OCI-LY7 (cell line): Measurements from ENCODE around the gene SIL1. TPM values are rescaled to one million over a fixed set of nuclear protein-coding genes. Genes with fewer than 3 reads are reported as not detected.

Source experiments
- BruUV-seq: library from RNA; stranded (reverse); fragments of 400-500 nt; replicated peaks from 2 replicates; lab custom pipeline; 2021; lab: Mats Ljungman, UMichigan
- CTCF ChIA-PET: fragments of 300-600 bp; sonication (Branson Sonifier 250); formaldehyde crosslinking; loops from one replicate; lab custom pipeline; 2022; ENCODE audit warnings: antibody characterized with exemption; ENCODE audit not compliant: unreplicated experiment; lab: Charles Lee
- POLR2A ChIA-PET: fragments of 300-600 bp; sonication (Branson Sonifier 250); formaldehyde crosslinking; loops from one replicate; lab custom pipeline; 2022; ENCODE audit warnings: antibody characterized with exemption; lab: Charles Lee
- DNase-seq: peaks from one replicate; pipeline ENCODE4 v3.0.0-alpha.2; 2015; ENCODE audit warnings: low spot score
- H2AFZ ChIP-seq: fragments of 200-600 bp; sonication (generic), shearing (Covaris generic); 2 replicates; pipeline ENCODE4 v1.6.1; 2014; ENCODE audit warnings: mild to moderate bottlenecking, antibody characterized with exemption, low read length, moderate library complexity
- H3K27ac ChIP-seq: fragments of 200-600 bp; sonication (generic); 2 replicates; pipeline ENCODE4 v1.5.1; 2014; ENCODE audit warnings: mixed run types, low read depth, mild to moderate bottlenecking, moderate library complexity, low read length, inconsistent platforms; ENCODE audit not compliant: poor library complexity, severe bottlenecking
- H3K36me3 ChIP-seq: fragments of 200-600 bp; sonication (generic); 2 replicates; pipeline ENCODE4 v1.6.1; 2014; ENCODE audit warnings: mild to moderate bottlenecking, antibody characterized with exemption, low read length, moderate library complexity, mixed read lengths; ENCODE audit not compliant: insufficient read depth
- H3K4me1 ChIP-seq: fragments of 200-600 bp; sonication (generic); 2 replicates; pipeline ENCODE4 v1.5.1; 2014; ENCODE audit warnings: mild to moderate bottlenecking, low read length; ENCODE audit not compliant: insufficient read depth, poor library complexity, severe bottlenecking
- H3K4me2 ChIP-seq: fragments of 200-600 bp; sonication (generic); 2 replicates; pipeline ENCODE4 v1.6.1; 2014; ENCODE audit warnings: mild to moderate bottlenecking, low read length
- H3K4me3 ChIP-seq: fragments of 200-600 bp; sonication (generic); 2 replicates; pipeline ENCODE4 v1.5.1; 2014; ENCODE audit warnings: mild to moderate bottlenecking, low read depth, low read length; ENCODE audit not compliant: poor library complexity, severe bottlenecking
- H3K79me2 ChIP-seq: fragments of 200-600 bp; sonication (generic); 2 replicates; pipeline ENCODE4 v1.6.1; 2016; ENCODE audit warnings: low read depth, mild to moderate bottlenecking, low read length, moderate library complexity, mixed read lengths; ENCODE audit not compliant: insufficient read depth
- H3K9me2 ChIP-seq: fragments of 200-600 bp; sonication (generic); 2 replicates; pipeline ENCODE4 v1.6.1; 2016; ENCODE audit warnings: mild to moderate bottlenecking, low read length, mixed read lengths; ENCODE audit not compliant: insufficient read depth
- H3K9me3 ChIP-seq: fragments of 200-600 bp; sonication (generic); 2 replicates; pipeline ENCODE4 v1.6.1; 2014; ENCODE audit warnings: mild to moderate bottlenecking, mixed run types, low read length, mixed read lengths
- H4K20me1 ChIP-seq: fragments of 200-600 bp; sonication (generic); 2 replicates; pipeline ENCODE4 v1.6.1; 2014; ENCODE audit warnings: mild to moderate bottlenecking, antibody characterized with exemption, low read length, moderate library complexity, mixed read lengths; ENCODE audit not compliant: insufficient read depth
- CTCF ChIP-seq: fragments of 200-600 bp; sonication (generic); conservative IDR thresholded peaks from 2 replicates; pipeline ENCODE4 v1.5.1; 2014; ENCODE audit warnings: mild to moderate bottlenecking, antibody characterized with exemption, low read length, moderate library complexity, mixed read lengths
- EZH2phosphoT487 ChIP-seq: fragments of 200-600 bp; sonication (generic); IDR thresholded peaks from 2 replicates; pipeline ENCODE4 v1.6.1; 2018; ENCODE audit warnings: low read depth, borderline replicate concordance, mild to moderate bottlenecking, mixed run types, antibody characterized with exemption, low read length, moderate library complexity, mixed read lengths
- intact Hi-C: fragments of 100-400 bp; cut with micrococcal nuclease; formaldehyde crosslinking; loops from one replicate; pipeline ENCODE4 v1.10.0; 2022; ENCODE audit not compliant: unreplicated experiment
- total RNA-seq, 2 experiments: library from RNA; depleted of rRNA in 1 of 2; stranded (reverse); fragments of >200 nt in 1 of 2; shearing (Covaris generic) in 1 of 2; gene quantifications; 2 replicates each; pipeline ENCODE4 v1.2.3, GENCODE V29; 2014 to 2022

The SIL1 gene
- total RNA-seq, 2 experiments from 2014 or later = 9.2 to 22.8 TPM

GRCh38 chr5:138968601-138969000 lies 229.6 kb downstream of the SIL1 start:
- H3K79me2 ChIP-seq = no peaks in the 10 kb centered on the region
- POLR2A ChIA-PET = no interaction called here

GRCh38 chr5:138967791-138968448 lies 230.2 kb downstream of the SIL1 start:
- Histone ChIP-seq H3K36me3 (no peaks in the 10 kb centered on the region), H3K4me3 (no peak overlapping the region), H3K79me2 (no peaks in the 10 kb centered on the region), H2AFZ (no peak overlapping the region), H3K9me2 (no peaks in the 10 kb centered on the region), H3K4me2 (no peak overlapping the region), H3K9me3 (no peaks in the 10 kb centered on the region), H3K27ac (no peak overlapping the region), H3K4me1 (no peaks in the 10 kb centered on the region), H4K20me1 (no peaks in the 10 kb centered on the region)
- POLR2A ChIA-PET = no interaction called here
- no peak for DNase-seq
- BruUV-seq = no TSS peak
- CTCF ChIA-PET = no interaction called here
- TF ChIP-seq CTCF = no peak
- intact Hi-C loops = no loop called here

More at GRCh38 chr5:138968601-138969000, 229.6 kb downstream of the SIL1 start:
- BruUV-seq = no TSS peak
- no peak overlapping the region for H3K4me2 ChIP-seq
- DNase-seq = no peak
- CTCF ChIA-PET = no interaction called here
- H3K4me1 ChIP-seq = no peaks in the 10 kb centered on the region
- intact Hi-C loops = no loop called here
- no peaks in the 10 kb centered on the region for H3K9me3 ChIP-seq
- no peaks in the 10 kb centered on the region for H3K9me2 ChIP-seq
- H3K4me3 ChIP-seq = no peak overlapping the region
- no peak overlapping the region for H2AFZ ChIP-seq
- no peaks in the 10 kb centered on the region for H4K20me1 ChIP-seq
- H3K27ac ChIP-seq = no peak overlapping the region
- no peaks in the 10 kb centered on the region for H3K36me3 ChIP-seq
- TF ChIP-seq EZH2phosphoT487 = no peak
- TF ChIP-seq CTCF = no peak

- H3K9me2 ChIP-seq = no peaks in the 10 kb centered on the region
- H3K79me2 ChIP-seq = no peaks in the 10 kb centered on the region
- no peak overlapping the region for H2AFZ ChIP-seq
- no peak overlapping the region for H3K4me3 ChIP-seq
- no peak overlapping the region for H3K4me2 ChIP-seq
- H3K4me1 ChIP-seq = no peaks in the 10 kb centered on the region
- CTCF ChIA-PET = no interaction called here
- H3K27ac ChIP-seq = no peak overlapping the region
- intact Hi-C loops = no loop called here
- POLR2A ChIA-PET = interaction anchor here (0.7 kb wide), 1 partner anchor 225 kb away, joined by 3 read pairs; no protein-coding TSS in a partner anchor
- no peaks in the 10 kb centered on the region for H3K36me3 ChIP-seq
- no peak for DNase-seq
- H3K9me3 ChIP-seq = no peaks in the 10 kb centered on the region
- no TSS peak for BruUV-seq
- no peaks in the 10 kb centered on the region for H4K20me1 ChIP-seq
- no peak for TF ChIP-seq CTCF
Observed at GRCh38 chr5:138966236-138966985, 231.8 kb downstream of the SIL1 start.
